ENCODE measurements around the gene CD69.

The CD69 gene

GRCh38 chr12:9736936-9737705, 23.6 kb downstream of the CD69 start:
- CTCF ChIA-PET = no interaction called here
- POLR2A ChIA-PET (ENCODE audit: low non-redundant PET) = no interaction called here
- DNase-seq (ENCODE audit: low spot score) = no peak
- TF ChIP-seq CTCF (conservative IDR thresholded peaks at IDR 0.05; ENCODE audit: low read depth) = no peak
- H3K27ac ChIP-seq = no peak overlapping the region

- ChIA-PET POLR2A (ENCODE audit: low non-redundant PET) (no interaction called here), CTCF (no interaction called here)
- DNase-seq (ENCODE audit: low spot score) = no peak
- TF ChIP-seq CTCF (conservative IDR thresholded peaks at IDR 0.05; ENCODE audit: low read depth) = no peak
- H3K27ac ChIP-seq = no peak overlapping the region
Measured at GRCh38 chr12:9735601-9736000, 25.1 kb downstream of the CD69 start.

GRCh38 chr12:9732921-9733461, 27.7 kb downstream of the CD69 start, which contains the start of gene CLECL1:
Gene CLECL1 (minus strand): TSS chr12:9733097.
- ChIA-PET CTCF (interaction anchor here (0.5 kb wide), 1 partner anchor 82 kb away, joined by 3 read pairs; no protein-coding TSS in a partner anchor), POLR2A (ENCODE audit: low non-redundant PET) (no interaction called here)
- H3K27ac ChIP-seq = no peak within 1 kb of the TSS
- TF ChIP-seq CTCF (conservative IDR thresholded peaks at IDR 0.05; ENCODE audit: low read depth) = no peak
- DNase-seq (ENCODE audit: low spot score) = no peak

- H3K27ac ChIP-seq = no peak overlapping the region
- no peak for DNase-seq (ENCODE audit: low spot score)
- ChIA-PET POLR2A (ENCODE audit: low non-redundant PET) (no interaction called here), CTCF (interaction anchor here (0.6 kb wide), 1 partner anchor 763 kb away, joined by 3 read pairs; no protein-coding TSS in a partner anchor)
- no peak for TF ChIP-seq CTCF (conservative IDR thresholded peaks at IDR 0.05; ENCODE audit: low read depth)
Measured at GRCh38 chr12:9731797-9732196, 28.9 kb downstream of the CD69 start.

GRCh38 chr12:9731393-9731792, 29.3 kb downstream of the CD69 start:
- no peak overlapping the region for H3K27ac ChIP-seq
- ChIA-PET POLR2A (ENCODE audit: low non-redundant PET) (no interaction called here), CTCF (no interaction called here)
- TF ChIP-seq CTCF (conservative IDR thresholded peaks at IDR 0.05; ENCODE audit: low read depth) = no peak
- DNase-seq (ENCODE audit: low spot score) = no peak

GRCh38 chr12:9730591-9730990, 30.1 kb downstream of the CD69 start:
- no peak for TF ChIP-seq CTCF (conservative IDR thresholded peaks at IDR 0.05; ENCODE audit: low read depth)
- no peak overlapping the region for H3K27ac ChIP-seq
- DNase-seq (ENCODE audit: low spot score) = no peak
- ChIA-PET CTCF (interaction anchor here (1.6 kb wide), 1 partner anchor 18 kb away, joined by 5 read pairs; no protein-coding TSS in a partner anchor), POLR2A (ENCODE audit: low non-redundant PET) (no interaction called here)

All from RWPE1 (cell line).